ENCODE data around the gene NDUFAF2.
"Not testable (repeated sequence)": the region's sequence is repeated elsewhere in the genome, so short reads cannot be mapped to it uniquely, and the experiment has no call there.

NDUFAF2 gene

GRCh38 chr5:61177716-61178115, 232.7 kb downstream of the NDUFAF2 start:
- no peak for DNase-seq (ENCODE audit: low read depth)

GRCh38 chr5:61178702-61179101, 233.7 kb downstream of the NDUFAF2 start:
- DNase-seq (ENCODE audit: low read depth), result no peak

- no peak for DNase-seq (ENCODE audit: low read depth)
These were observed 235.9 kb downstream of the NDUFAF2 start for GRCh38 chr5:61180886-61181285.

- DNase-seq (ENCODE audit: low read depth), result no peak
These were observed 237.4 kb downstream of the NDUFAF2 start for GRCh38 chr5:61182449-61182848.

- no peak for DNase-seq (ENCODE audit: low read depth)
These were observed 238.5 kb downstream of the NDUFAF2 start for GRCh38 chr5:61183538-61183937.

- DNase-seq (ENCODE audit: low read depth), result no peak
These were observed 239.7 kb downstream of the NDUFAF2 start for GRCh38 chr5:61184708-61185107.

- DNase-seq (ENCODE audit: low read depth), result no peak
These were observed 241.6 kb downstream of the NDUFAF2 start for GRCh38 chr5:61186634-61187033.

GRCh38 chr5:61187352-61187751, 242.3 kb downstream of the NDUFAF2 start:
- DNase-seq (ENCODE audit: low read depth), result not testable (repeated sequence)

- not testable (repeated sequence) for DNase-seq (ENCODE audit: low read depth)
These were observed 242.8 kb downstream of the NDUFAF2 start for GRCh38 chr5:61187826-61188225.

- no peak for DNase-seq (ENCODE audit: low read depth)
These were observed 253.6 kb downstream of the NDUFAF2 start for GRCh38 chr5:61198606-61199005.

GRCh38 chr5:61200582-61201155, 255.7 kb downstream of the NDUFAF2 start:
- DNase-seq (ENCODE audit: low read depth), result no peak

GRCh38 chr5:61202213-61202612, 257.2 kb downstream of the NDUFAF2 start:
- DNase-seq (ENCODE audit: low read depth), result peak; percentile 14
